ENCODE data around the gene SGSM1.
A peak's percentile ranks its signal among the peaks of the same experiment; 100 is the strongest.

SGSM1 gene

DNA sequence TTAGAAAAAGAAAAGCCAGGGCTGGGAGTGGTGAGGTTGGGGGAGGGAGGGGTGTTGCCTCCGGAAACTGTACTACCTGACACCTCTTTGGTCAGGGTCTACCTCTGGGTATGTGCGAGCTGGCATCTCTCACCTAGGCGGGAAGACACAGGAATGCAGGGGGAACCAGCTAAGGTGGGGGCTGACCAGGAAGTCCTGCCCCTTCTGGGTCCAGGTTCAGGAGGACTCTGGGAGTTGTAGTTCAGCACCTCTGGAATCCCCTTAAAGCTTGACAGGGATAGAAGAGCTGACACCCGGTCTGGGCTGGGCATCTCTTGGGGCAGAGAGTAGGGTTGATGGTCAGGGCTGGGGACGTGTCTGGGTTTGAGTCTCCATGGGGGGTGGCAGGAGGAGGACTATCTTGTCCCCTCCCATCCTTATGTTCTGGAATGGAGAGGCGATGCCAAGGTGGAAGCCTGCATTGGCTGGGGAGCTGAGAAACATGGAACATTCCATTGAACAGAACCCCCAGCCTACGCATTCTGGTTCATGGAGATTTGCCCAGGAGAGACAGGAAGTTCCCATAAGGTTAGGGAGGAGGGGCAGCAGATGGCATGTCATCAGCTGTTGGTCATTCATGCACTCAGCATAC lies 144.4 kb downstream of the SGSM1 start:
- no peak for DNase-seq (ENCODE audit: low read depth in 2 of 2)

DNA sequence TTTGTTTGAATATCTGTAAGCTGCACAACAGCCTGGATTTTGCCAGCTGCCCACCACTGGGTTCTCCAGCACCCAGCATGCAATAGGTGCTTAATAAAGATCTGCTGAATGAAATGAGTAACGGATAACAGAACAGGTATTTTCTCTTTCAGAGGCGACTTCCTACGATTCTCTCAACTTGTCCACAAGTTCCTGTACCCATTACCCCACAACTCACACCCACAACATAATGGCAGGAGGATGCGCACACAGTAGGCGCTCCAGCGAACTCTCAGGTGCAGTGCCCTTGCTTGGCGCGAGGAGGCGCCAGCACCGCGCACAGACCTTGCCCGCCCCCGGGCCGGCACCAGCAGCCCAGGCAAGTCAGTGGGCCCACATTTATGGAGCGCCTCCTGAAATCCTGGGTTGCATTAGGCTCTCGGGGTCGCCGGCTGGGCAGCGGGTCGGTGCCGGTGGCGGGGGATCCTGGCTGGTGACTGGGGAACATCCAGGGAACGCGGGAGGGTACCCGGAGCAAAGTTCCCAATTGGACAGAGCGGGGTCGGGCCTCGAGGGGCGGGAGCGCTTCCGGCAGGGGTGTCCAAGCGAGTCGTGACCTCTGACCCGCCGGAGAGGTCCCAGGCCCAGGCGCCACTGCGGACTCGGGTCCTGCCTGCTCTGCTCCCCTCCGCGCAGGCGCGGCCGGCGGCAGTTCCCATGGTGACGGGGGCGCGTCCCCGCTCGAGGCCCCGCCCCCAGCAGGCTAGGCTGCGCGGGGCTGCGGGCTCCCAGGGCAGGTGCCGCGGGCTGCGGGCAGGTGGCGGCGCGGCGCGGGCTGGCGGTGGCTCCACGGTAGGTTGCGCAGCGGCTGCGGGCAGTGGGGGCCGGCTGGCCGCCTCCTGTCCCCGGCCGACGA lies 146.2 kb downstream of the SGSM1 start, which contains the start of gene KIAA1671:
TSS of gene KIAA1671 (plus strand) at position 775 of the 895 bp plus-strand sequence. CDS start 75,284 bp downstream, outside the sequence.
- DNase-seq (ENCODE audit: low read depth in 2 of 2): peak; percentile 74 to 78

DNA sequence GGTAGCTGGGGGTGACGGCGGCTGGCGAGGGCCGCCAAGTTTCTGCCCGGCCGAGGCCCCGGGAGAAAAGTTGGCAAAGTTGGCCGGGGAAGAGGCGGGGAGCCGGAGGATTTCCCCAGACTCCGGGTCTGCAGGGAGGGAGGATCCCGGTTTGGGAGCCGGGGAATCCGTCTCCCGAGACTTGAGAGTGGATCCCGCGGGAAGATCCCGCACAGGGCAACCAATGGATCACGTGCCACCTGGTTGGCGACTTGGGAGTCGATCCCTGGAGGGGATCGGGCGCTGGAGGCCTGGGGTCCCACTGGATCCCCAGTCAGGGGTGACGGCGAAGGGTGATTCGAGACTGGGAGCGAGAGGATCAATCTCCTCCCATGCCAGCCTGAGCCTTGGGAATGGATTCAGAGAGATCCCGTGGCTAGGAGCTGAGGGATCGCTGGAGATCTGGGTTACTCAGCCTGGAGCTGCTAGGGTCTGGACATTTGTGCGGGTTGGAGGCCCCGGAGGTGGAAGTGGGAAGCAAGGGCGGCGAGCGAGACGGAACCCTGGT lies 146.9 kb downstream of the SGSM1 start:
- DNase-seq (ENCODE audit: low read depth in 2 of 2): no peak

DNA sequence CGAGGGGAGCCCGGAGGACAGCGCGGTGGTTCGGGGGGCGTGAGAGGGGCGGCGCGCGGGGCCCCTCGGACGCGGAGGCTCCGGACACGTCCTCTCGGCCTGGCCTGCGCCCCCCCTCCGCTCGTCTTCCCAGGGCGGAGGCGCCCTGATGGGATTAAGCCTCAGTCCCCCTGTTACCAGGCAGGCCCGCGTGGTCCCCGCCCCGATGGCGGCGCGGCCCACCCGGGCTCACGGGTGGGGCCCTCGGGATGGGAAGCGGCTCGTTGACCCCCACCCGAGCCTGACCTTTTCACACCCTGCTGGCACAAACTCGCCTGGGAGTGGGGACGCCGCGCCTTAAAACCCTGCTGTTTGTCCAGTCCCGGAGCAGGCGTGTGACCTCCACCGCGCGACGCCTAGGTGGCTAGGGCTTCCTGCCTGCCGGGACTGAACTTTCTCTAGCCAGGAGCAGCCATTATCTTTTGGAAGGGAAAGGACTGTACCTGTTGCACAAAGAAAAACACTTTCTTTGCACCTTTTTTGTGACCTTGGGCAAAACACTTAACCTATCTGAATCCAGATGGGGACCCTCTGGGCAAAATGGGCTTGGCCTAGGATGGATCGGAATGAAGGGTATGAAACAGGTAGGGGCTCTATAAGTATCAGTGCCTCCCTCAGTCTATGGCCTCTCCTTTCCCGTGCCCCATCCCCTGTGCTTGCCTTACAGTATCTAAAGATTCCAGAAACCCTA lies 147.5 kb downstream of the SGSM1 start:
- DNase-seq (ENCODE audit: low read depth in 2 of 2): no peak

DNA sequence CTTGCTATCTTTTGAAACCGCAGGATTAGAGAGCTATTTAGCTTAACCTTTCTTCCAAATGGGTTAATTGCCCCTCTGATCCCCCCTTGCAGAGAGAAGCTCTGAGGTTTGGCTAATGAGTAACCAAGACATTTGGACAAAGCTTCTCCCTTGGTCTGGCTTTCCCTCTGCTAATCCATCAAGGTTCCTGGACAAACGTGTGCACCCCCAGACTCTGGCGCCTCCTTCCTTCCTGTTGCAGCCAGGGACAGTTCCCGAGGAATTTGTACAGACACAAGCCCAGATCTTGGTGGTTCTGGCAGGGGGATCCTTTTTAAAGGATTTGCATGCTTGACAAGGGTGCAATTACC lies 148.1 kb downstream of the SGSM1 start:
- no peak for DNase-seq (ENCODE audit: low read depth in 2 of 2)

DNA sequence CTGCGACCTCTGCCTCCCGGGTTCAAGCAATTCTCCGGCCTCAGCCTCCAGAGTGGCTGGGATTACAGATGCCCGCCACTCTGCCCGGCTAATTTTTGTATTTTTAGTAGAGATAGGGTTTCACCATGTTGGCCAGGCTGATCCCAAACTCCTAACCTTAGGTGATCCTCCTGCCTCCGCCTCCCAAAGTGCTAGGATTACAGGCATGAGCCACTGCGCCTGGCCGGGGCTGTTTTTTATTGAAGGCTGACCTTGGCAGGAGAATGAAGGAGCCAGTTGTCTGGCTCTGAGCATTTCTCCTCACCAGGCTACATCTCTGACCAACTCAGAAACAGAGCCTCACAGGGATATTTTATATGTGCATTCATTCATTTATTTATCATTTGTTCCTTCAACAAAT lies 148.8 kb downstream of the SGSM1 start:
- no peak for DNase-seq (ENCODE audit: low read depth in 2 of 2)

DNA sequence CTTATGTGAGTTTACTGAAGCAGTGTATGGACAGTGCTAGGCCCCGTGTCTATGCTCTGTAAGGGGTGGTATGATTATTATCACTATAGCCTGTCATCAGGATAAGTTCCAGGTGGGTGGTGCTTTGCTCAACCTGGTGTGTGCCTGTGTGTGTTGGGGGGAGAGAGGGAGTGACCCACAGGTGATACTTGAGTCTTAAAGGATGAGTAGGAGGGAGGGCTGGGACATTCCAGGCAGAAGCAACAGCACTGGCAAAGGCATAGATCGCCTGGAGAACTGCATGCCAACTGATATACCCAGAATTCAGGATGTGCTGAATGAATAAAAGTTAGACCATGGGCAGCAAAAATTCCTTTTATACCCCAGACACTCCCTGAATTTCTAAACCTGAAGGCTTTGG lies 151.0 kb downstream of the SGSM1 start:
- no peak for DNase-seq (ENCODE audit: low read depth in 2 of 2)

DNA sequence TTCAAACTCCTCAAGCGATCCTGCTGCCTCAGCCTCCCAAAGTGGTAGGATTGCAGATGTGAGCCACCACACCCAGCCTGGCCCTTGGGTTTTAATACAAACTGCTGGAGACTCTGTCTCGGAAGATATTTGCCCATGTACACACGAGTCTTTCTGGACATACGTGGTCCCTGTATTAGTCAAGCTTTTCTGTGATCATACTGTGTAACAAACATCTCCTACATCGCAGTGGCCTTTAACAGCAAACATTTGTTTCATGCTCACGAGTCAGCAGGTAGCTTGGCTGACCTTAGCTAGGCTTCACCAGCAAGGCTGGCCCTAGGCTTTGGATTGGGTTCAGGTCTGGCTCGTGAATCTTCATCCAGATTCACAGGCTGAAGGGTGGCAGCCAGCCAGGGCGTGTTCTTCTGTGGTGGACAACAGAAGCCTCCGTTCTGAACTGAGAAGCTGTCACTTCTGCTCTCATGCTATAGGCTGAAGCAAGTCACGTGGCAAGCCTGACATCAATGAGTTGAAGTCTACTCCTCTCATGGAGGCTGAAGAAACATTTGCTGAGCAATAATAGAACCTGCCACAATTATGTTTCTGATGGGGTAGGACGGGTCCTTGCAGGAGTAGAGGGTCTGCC lies 155.3 kb downstream of the SGSM1 start:
- DNase-seq (ENCODE audit: low read depth in 2 of 2): no peak

DNA sequence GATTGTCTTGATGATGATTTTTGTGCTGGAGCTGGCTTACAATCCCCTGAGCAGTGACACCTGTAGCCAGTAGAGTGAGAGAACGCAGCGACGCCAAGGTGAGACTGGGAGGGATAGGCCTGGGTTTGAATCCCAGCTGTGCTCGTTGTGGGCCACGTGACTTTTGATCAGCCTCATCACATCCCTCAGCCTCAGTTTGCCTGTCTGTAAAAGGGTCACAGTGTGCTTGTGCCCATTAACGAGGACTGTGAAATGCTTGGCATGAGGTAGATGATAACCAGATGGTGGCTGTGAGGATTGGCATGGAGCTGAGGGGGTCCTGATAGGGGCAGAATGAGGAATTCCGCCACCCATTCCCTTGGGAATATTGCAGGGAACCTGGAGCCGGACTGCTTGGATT lies 156.1 kb downstream of the SGSM1 start:
- no peak for DNase-seq (ENCODE audit: low read depth in 2 of 2)

DNA sequence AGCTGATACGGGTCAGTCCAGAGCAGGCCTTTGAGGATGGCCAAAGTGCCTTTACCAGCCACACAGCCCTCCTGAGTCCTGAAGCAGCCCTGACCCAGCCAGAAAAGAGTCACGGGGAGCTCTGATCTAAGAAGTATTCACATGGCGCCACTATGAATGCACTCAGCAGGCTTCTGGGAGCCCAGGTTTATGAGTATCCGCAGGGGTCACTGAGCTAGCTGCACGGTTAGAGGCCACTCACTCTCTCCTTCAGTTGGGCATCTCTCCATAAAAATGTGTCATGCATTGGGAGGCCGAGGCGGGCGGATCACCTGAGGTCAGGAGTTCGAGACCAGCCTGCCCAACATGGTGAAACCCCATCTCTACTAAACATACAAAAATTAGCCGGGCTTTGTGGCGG lies 156.8 kb downstream of the SGSM1 start:
- DNase-seq (ENCODE audit: low read depth in 2 of 2): no peak

DNA sequence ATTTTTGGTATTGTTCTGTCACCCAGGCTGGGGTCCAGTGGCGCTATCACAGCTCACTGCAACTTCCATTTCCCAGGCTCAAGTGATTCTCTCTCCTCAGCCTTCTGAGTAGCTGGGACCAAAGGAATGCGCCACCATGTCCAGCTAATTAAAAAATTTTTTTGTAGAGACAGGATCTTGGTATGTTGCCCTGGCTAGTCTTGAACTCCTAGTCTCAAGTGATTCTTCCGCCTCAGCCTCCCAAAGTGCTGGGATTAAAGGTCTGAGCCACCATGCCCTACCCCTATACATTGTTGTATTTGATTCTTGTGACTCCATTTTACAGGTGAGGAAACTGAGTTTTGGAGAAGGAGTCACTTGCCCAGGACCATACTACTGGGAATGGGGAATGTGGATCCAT lies 158.4 kb downstream of the SGSM1 start:
- DNase-seq (ENCODE audit: low read depth in 2 of 2): no peak

DNA sequence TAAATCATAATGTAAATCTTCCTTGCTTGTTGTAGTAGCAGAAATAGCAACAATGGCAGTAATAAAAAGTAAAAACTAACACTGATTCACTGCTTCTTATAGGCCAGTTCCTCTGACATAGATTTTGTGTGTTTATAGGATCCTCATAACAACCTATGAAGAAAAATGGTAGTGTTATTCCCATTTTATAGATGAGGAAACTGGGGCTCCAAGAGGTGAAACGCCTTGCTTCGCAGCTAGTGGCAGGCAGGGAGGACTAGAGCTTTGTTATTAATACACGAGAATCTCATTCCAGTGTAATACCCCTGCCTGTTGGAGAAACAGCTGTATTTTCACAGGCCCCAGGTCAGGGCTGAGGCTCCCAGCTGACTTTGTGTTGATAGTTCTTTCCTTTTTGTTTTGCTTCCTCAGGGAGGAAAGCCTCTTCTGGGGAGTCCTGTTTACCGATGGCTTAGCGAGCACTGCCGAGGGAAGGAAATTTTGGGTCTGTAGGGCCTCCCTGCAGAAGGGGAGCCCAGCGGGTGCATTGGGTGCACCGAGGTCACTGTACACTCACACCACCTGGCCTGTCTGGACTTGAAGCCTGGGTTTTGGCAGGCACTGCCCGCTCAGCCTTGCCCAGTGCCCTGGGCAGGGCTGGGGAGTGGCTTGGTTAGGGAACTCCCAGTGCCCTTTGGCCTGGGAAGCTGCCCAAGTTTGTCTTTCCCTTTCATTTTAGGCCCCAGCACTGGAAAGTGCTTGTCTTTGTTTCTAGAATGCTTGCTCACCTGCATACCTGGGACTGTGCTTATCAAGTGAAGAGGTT lies 160.0 kb downstream of the SGSM1 start:
- no peak for DNase-seq (ENCODE audit: low read depth in 2 of 2)

DNA sequence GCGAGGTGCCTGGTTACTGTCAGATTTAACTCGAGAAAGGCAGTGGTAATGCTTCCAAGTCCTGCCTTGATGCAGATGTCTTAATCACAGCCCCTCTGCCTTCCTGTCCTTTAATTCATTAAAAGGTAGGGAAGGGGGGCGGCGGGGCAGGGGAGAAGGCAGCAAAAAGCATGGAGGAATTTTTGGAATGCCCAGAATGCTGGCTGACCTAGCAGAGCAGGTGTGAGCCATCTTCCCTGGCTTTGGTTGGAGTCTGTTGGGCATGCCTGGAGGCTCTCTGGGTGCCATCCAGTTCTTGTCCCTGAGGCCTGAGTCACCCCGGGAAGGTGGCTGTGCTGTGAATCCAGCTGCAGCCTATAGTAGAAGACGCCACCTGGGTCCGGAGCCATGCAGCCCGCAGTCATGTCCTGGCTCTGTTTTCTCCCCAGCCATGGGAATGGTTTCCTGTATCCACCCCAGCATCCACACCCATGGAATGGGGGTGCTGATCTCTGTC lies 162.1 kb downstream of the SGSM1 start:
- no peak for DNase-seq (ENCODE audit: low read depth in 2 of 2)

DNA sequence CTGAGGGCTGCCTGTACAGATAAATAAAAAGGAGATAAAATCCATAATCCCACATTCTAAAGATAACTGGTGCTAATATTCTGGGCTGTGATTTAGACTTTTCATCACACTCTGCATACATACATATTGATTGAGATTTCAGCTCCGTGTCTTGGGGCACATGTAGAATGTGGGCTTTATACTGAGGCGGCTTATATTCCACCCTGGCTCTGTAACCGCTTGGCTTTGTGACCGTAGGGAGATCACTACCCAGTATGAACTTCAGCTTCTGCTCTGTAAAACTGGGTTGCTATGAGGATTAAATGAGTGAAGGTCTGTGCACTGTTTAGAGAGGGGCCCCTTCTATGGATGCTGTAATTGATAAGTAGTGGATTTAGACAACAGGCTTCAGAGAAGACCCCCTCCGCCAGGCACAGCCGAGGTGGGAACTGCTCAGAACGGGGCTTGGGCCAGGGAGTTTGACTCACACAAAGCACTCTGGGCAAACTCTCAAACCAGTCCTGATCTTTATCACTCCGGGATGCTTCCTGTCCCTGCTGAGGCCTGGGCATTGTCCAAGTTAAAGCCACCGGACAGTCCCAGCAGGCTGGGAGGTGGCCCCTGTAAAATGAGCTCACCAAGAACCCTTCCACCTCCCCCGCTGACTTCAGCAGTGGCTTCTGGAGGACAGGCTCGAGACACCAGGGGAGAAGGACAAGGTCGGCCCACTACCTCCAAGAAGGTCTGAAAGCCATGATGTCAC lies 163.7 kb downstream of the SGSM1 start:
- DNase-seq (ENCODE audit: low read depth in 2 of 2): no peak

DNA sequence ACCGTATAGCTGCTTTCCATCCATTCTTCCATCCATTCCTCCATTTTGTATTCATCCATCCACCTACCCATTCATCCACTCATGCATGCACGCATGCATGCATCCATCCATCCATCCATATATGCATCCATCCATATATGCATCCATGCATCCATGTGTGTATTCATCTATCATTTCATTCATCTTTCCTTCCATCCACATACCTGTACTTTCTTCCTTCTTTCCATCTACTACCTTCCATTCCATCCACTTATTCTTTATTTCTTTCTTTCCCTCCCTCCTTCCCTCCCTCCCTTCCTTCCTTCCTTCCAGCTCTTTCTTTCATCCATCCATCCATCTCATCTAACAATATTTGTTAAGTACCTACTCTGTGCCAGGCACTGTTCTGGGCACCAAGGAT lies 166.4 kb downstream of the SGSM1 start:
- no peak for DNase-seq (ENCODE audit: low read depth in 2 of 2)

DNA sequence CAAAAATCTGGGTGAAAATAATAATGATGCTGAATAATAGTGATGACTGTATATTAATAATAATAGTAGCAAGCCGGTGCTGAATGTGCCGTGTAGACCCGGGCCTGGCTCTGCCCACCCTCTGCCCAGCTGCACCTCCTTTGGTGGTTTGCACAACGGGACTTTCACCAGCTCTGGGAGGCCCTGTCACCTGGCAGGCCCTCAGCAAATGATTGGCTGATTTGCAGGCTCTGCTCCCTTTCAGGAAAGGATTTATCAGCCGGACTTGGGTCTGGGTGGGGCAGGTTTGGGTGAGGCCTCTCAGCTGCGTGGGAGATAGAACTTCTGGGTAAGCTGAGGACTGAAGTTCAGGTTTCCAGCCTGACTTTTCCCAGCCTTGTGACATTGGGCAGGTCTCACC lies 167.9 kb downstream of the SGSM1 start:
- DNase-seq (ENCODE audit: low read depth in 2 of 2): no peak

DNA sequence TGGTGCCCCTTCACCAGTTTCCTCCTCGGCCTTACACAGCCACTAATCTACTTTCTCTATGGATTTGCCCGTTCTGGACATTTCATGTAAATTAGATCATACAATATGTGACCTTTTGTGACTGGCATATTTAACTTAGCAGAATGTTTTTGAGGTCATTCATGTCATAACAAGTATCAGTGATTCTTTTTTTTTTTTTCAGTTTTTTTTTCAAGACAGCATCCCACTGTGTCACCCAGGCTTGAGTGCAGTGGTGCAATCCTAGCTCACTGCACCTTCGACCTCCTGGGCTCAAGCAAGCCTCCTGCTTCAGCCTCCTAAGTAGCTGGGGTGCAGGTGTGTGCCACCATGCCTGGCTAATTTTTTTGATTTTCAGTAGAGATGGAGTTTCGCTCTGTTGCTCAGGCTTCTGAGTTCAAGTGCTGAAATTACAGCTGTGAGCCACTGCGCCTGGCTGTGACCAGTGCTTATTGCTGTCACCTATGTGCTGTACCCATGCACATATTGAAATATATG lies 169.2 kb downstream of the SGSM1 start:
- no peak for DNase-seq (ENCODE audit: low read depth in 2 of 2)

DNA sequence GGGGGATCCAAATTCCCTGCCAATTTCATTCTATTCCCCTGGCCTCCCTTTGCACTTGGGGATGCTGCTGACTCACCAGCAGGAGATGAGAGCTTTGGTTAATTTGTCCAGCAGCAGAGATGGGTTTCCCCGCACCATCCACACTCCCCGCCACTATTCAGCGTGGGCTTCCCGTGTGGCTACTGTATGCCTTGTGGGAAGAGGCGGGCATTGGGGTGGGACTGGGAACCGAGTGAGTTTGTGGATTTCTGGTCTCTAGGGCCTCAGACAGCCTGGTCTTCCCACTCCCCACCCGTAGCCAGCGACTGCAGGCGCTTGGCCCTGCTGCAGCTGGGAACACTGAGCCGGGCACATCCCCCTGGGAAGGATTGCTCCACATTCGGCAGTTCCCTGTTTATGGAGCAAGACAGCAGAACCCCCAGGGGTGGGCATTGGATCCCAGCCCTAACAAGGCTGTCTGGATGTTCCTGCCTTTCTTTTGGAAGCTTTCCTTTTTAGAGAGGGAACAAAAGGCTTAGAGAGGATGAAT lies 169.9 kb downstream of the SGSM1 start:
- DNase-seq (ENCODE audit: low read depth in 2 of 2): no peak

DNA sequence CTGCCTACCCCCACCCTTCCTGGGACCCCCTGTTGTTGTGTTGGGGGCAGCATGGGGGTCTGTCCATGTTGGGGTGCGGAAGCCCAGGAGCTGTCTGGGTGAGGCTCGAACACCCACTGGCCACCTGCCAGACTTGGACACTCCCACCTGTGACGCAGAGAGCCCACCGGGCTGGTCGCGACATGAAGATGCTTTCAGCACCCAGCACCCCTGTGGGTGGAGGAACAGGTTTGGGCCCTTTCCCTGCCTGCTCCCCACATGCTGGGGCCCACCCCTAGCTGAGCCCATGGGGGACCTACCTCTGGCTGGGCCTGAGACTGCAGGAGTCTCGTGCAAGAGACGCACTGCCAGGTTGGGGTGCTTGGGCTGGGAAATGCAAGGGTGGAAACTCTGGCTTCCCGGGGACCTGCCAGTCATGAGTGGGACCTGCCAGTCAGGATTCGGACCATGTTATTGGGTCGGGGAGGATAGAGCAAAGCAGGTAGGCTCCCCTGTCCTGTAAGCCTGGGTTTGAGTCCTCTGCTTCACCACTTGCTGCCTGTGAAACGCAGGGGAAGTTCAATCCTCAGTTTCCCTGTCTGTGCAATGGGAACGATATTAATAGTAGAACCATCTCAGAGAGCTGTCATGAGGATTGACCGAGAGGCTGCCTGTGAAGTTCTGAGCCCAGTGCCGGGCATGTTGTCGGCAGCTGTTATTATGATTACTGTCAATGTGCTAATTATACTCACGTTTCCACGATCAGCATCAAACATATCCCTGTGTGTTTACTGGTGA lies 170.6 kb downstream of the SGSM1 start:
- no peak for DNase-seq (ENCODE audit: low read depth in 2 of 2)
